Activated CD4-positive, alpha-beta T cell treated with anti-CD3 and anti-CD28 coated beads, Interleukin-2, amount 10 ng/mL, durations not matched to agents 7 days and 5 days (primary cell): ENCODE measurements around the gene WWTR1. TPM values are rescaled to one million over a fixed set of nuclear protein-coding genes. Genes with fewer than 3 reads are reported as not detected.

Experiments used
- CTCF ChIA-PET: fragments of 350-600 bp; sonication (Branson Sonifier 250); formaldehyde crosslinking; loops from one replicate; lab custom pipeline; 2021; ENCODE audit warnings: antibody characterized with exemption; lab: Charles Lee
- POLR2A ChIA-PET: fragments of 350-600 bp; sonication (Branson Sonifier 250); formaldehyde crosslinking; loops from one replicate; lab custom pipeline; 2021; ENCODE audit warnings: antibody characterized with exemption; lab: Charles Lee
- DNase-seq: peaks from one replicate; pipeline ENCODE4 v3.0.0-alpha.2; 2020
- H3K27ac Mint-ChIP-seq: one replicate; pipeline ENCODE4 v1.8.0; 2021; ENCODE audit warnings: mild to moderate bottlenecking, moderate library complexity, mixed read lengths
- H3K27me3 Mint-ChIP-seq: one replicate; pipeline ENCODE4 v1.8.0; 2021; ENCODE audit warnings: mixed read lengths
- H3K36me3 Mint-ChIP-seq: one replicate; pipeline ENCODE4 v1.8.0; 2021; ENCODE audit warnings: low read depth, mixed read lengths
- H3K4me1 Mint-ChIP-seq: one replicate; pipeline ENCODE4 v1.8.0; 2021; ENCODE audit warnings: mixed read lengths
- H3K4me3 Mint-ChIP-seq: one replicate; pipeline ENCODE4 v1.8.0; 2021; ENCODE audit warnings: mild to moderate bottlenecking, moderate library complexity, mixed read lengths
- H3K9me3 Mint-ChIP-seq: one replicate; pipeline ENCODE4 v1.8.0; 2021; ENCODE audit warnings: mixed read lengths
- total RNA-seq, 2 experiments: library from RNA; stranded (reverse); gene quantifications; one replicate each; pipeline ENCODE4 v1.2.3, GENCODE V29; 2021

The WWTR1 gene
- total RNA-seq: under 1 TPM; 0.27 to 0.77 TPM

DNA sequence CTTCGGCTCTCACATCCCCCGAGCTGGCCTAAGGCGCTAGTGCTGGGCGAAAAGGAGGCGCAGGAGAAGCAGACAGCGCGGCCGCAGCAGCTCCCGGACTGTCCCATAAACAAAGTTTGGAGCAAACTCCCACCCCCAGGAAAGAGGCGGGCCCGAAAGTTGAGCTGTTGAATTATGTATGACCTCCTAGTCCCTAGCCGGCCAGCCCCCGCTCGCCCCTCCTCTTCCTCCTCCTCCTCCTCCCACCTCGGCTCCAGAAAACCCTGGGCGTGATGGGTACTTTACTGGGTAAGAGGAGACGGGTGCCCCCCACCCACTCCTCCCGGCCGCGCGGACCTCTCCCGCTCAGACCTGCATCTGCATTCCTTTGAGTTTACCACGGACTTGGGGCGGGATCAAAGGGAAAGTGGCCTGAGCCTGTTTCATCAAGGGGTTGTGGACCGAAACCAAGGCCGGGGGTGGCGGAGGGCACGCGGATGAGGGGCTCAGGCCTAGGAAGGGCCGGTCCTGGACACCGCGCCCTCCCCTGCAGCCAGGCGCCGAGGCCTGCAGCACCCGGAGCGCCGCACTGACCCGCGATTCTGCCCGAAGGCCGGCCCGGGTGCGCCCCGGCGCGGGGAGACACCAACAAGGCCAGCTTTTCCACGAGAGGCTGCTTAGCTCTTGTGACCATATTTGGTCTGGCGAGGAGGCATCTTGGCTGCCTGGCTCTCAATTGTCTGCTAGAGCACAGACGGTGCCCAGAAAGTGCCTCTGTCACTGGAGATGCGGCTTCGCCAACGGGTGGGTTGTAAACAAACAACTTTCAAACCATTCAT lies at the start of gene WWTR1:
Gene WWTR1 (minus strand): TSS at position 100 of the 818 bp plus-strand sequence. CDS start 719 bp downstream, outside the sequence.
- peak; percentile 33 for DNase-seq
- no peaks in the 10 kb centered on the region for H3K36me3 Mint-ChIP-seq
- peak within 1 kb of the TSS; percentile 80 for H3K4me3 Mint-ChIP-seq
- peaks cover 15% of the 10 kb centered on the region for H3K4me1 Mint-ChIP-seq
- peaks cover 56% of the 10 kb centered on the region for H3K27me3 Mint-ChIP-seq
- H3K9me3 Mint-ChIP-seq: no peaks in the 10 kb centered on the region
- ChIA-PET POLR2A (interaction anchor here (0.5 to 1.1 kb wide), 2 partner anchors 89 to 602 kb away, joined by 3 to 5 read pairs; no protein-coding TSS in a partner anchor), CTCF (interaction anchor here (0.9 to 1.1 kb wide), 4 partner anchors 20 to 117 kb away, joined by 3 read pairs; no protein-coding TSS in a partner anchor)
- H3K27ac Mint-ChIP-seq: peak within 1 kb of the TSS; percentile 57

DNA sequence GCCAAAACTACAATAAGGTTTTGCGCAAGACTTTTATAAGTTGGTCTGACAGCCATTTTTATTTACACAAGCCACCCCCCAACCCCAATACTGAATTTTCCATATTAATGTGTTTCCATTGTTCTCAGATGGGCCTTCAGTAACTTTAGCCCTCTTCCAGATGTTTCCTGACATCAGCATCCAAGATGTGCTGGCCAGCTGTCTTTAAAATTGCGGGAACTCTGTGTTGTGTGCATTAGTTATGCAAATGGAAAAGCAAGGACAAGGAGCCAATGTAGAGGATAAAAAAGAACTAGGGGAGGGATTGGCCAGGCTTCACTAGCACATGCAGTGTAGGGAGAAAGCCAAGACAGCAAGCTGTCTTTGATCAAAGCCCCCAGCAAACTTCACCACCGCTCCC lies 49.1 kb upstream of the WWTR1 start:
- H3K27ac Mint-ChIP-seq: no peak overlapping the region
- POLR2A ChIA-PET: no interaction called here
- no peaks in the 10 kb centered on the region for H3K36me3 Mint-ChIP-seq
- peaks cover 2% of the 10 kb centered on the region for H3K9me3 Mint-ChIP-seq
- H3K4me1 Mint-ChIP-seq: peaks cover 3% of the 10 kb centered on the region
- DNase-seq: no peak
- CTCF ChIA-PET: interaction anchor here (1.1 to 1.3 kb wide), 2 partner anchors 11 to 138 kb away, joined by 3 read pairs; no protein-coding TSS in a partner anchor
- no peak overlapping the region for H3K4me3 Mint-ChIP-seq
- H3K27me3 Mint-ChIP-seq: peaks cover 2% of the 10 kb centered on the region

DNA sequence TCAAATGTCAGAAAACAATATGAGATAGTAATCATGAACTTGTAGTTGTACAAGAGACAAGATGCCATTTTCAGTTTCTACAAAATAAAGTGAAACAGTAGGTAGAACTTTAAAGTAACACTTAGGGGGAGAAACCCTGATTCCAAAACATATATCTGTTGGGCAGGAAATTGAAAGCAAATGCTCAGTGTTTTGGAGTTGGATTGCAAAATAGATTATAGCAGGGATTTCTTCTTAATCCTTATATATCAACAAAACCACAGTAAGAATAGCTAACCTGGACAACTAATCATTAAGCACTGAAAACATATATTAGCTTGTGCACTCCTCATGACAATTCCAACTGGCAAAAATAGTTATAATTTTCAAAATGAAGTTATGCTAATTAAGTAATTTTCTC lies 47.6 kb upstream of the WWTR1 start:
- peaks cover 2% of the 10 kb centered on the region for H3K27me3 Mint-ChIP-seq
- H3K9me3 Mint-ChIP-seq: peaks cover 3% of the 10 kb centered on the region

DNA sequence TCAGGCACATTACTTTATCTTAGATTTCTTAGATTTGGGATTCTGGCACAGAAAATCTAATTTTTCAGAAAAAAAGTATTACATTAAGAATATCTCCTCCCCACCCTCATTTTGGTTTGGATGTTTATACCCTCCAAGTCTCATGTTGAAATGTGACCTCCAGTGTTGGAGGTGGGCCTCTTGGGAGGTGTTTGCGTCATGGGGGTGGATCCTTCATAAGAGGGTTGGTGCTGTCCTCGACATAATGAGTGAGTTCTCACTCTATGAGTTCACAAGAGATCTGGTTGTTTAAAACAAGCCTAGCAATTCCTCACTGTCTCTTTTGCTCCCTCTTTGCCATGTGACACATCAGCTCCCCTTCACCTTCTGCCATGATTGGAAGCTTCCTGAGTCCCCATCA lies 45.6 kb upstream of the WWTR1 start:
- Mint-ChIP-seq H3K27me3 (peaks cover 2% of the 10 kb centered on the region), H3K9me3 (peaks cover 11% of the 10 kb centered on the region), H3K36me3 (peaks cover 4% of the 10 kb centered on the region), H3K4me1 (peaks cover 10% of the 10 kb centered on the region), H3K27ac (no peak overlapping the region), H3K4me3 (no peak overlapping the region)
- CTCF ChIA-PET: interaction anchor here (1.5 kb wide), 1 partner anchor 45 kb away, joined by 3 read pairs; the partner anchor contains the start of gene WWTR1
- no peak for DNase-seq
- POLR2A ChIA-PET: no interaction called here

More for the DNA sequence above, 47.6 kb upstream of the WWTR1 start:
- ChIA-PET CTCF (interaction anchor here (0.6 to 2.1 kb wide), 2 partner anchors 12 to 36 kb away, joined by 3 to 6 read pairs; no protein-coding TSS in a partner anchor), POLR2A (no interaction called here)
- peaks cover 10% of the 10 kb centered on the region for H3K4me1 Mint-ChIP-seq
- DNase-seq: no peak
- H3K27ac Mint-ChIP-seq: no peak overlapping the region
- peaks cover 2% of the 10 kb centered on the region for H3K36me3 Mint-ChIP-seq
- no peak overlapping the region for H3K4me3 Mint-ChIP-seq

DNA sequence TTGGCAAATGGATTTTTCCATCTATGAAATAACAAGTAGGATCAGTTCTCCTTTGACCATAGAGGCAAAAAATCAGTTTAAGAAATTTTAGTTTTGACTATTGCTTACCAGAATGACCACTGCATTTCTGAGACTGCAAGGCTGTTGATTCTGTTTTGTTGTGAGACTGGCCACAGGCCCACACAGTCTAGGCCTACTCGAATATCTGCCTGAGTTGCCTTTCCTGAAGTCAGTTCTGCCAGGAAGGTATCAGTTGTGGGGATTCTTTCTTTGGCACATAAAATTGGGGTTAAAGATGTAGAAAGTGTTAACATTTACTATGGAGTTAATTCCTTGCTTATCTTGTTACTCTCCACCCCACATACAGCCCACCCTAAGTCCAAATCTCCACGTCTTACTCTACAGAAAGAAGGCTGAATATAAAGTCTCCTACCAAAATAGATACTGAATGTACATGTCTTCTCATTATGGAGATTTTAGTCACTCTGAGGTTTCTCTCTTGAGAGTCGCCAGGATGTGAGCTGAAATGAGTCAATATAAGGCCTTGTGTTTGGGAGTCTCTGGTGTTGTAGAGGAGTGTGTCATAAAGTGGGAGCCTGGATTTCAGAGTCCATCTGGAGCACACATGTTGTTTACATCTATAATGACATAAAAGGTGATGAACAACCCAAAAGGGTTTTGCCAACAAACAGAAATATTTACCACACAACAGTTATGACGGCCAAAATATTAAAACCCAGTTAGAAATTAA lies 45.0 kb upstream of the WWTR1 start:
- Mint-ChIP-seq H3K4me3 (no peak overlapping the region), H3K27ac (no peak overlapping the region), H3K27me3 (no peaks in the 10 kb centered on the region), H3K9me3 (peaks cover 17% of the 10 kb centered on the region), H3K4me1 (peaks cover 10% of the 10 kb centered on the region), H3K36me3 (peaks cover 4% of the 10 kb centered on the region)
- DNase-seq: no peak
- ChIA-PET CTCF (no interaction called here), POLR2A (no interaction called here)

DNA sequence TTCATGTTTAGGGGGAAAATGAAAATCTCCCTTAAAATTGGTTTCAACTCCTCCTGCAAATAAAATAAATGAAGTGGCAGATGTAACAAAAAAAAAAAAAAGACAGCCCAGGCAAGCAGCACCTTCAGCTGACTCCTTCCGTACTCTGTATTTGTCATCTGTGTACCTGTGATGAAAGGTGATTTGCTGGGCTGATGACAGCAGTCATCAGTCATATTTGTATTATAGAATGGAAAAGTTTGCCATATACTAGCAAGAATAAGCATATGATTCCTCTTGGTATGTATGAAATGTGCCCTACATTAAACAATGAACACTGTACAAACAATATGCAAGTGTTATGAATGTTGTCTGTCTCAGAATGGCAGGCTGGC lies 44.1 kb upstream of the WWTR1 start:
- H3K4me3 Mint-ChIP-seq: peak overlapping the region; percentile 66
- peaks cover 4% of the 10 kb centered on the region for H3K36me3 Mint-ChIP-seq
- peak overlapping the region; percentile 86 for H3K27ac Mint-ChIP-seq
- CTCF ChIA-PET: no interaction called here
- H3K9me3 Mint-ChIP-seq: peaks cover 23% of the 10 kb centered on the region
- no peaks in the 10 kb centered on the region for H3K27me3 Mint-ChIP-seq
- POLR2A ChIA-PET: interaction anchor here (0.6 kb wide), 2 partner anchors 125 to 264 kb away, joined by 3 read pairs; no protein-coding TSS in a partner anchor
- H3K4me1 Mint-ChIP-seq: peaks cover 10% of the 10 kb centered on the region
- no peak for DNase-seq

DNA sequence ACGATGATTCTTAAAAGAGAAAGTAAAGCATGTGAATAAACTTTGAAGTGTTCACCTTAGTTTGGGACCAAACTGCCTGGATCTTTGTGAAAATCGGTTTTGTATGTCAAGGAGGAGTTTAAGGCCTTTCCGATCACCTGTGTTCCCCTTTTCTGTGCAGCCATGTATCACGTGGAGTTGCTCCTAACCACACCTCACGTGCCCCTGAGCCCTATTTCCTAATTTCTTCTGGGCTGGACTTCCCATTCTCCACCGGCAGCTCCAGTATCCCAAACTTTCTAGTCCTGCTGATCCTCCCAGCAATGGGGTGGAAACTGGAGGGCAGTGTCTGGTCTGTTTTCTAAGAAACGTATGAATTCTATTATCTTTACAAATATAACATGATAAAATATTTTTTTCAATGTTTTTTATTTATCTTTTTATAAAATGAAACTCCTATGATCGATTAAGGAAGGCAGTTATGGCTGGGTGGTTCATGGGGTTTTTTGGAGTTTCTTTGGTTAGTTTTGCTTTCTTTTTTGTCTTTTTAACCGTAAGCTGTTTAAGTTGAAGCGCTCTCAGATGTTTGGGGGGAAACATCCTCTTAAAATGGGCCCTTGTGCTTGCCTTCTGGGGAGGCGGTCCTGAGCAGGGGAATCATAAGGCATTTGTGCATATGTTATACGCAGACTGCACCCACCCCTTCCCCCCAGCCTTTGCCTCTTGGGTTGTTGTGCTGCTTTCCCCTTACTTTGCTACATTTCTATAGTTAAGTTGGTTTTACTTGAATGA lies 43.6 kb upstream of the WWTR1 start:
- DNase-seq: no peak
- Mint-ChIP-seq H3K9me3 (peaks cover 23% of the 10 kb centered on the region), H3K4me3 (peak overlapping the region; percentile 66), H3K36me3 (peaks cover 4% of the 10 kb centered on the region), H3K4me1 (peaks cover 10% of the 10 kb centered on the region), H3K27me3 (no peaks in the 10 kb centered on the region), H3K27ac (peak overlapping the region; percentile 86)
- ChIA-PET CTCF (no interaction called here), POLR2A (interaction anchor here (0.6 kb wide), 1 partner anchor 264 kb away, joined by 3 read pairs; no protein-coding TSS in a partner anchor)

DNA sequence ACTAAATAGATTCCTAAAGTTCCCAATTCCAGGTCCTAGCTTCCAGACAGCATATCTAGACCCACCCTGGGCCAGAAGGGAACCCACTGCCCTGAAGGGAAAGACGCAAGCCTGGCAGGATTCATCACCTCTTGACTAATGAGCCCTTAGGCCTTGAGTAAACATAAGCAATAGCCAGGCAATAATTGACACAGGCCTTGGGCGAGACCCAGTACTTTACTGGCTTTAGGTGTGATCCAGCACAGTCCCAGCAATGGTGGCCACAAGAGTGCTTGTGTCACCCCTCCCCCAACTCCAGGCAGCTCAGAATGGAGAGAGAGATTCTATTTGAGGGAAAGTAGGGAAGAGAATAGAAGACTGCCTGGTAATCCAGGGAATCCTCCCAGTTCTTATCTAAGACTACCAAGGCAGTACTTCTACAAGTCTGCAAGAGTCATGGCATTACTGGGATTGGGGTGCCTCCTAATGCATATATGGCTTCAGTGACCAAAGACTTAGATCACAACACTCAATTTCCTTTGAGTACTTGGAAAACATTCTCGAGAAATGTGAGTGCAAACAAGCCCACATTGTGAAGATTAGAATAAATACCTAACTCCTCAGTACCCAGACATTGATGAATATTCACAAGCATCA lies 30.4 kb upstream of the WWTR1 start:
- Mint-ChIP-seq H3K36me3 (no peaks in the 10 kb centered on the region), H3K27me3 (peaks cover 9% of the 10 kb centered on the region)

DNA sequence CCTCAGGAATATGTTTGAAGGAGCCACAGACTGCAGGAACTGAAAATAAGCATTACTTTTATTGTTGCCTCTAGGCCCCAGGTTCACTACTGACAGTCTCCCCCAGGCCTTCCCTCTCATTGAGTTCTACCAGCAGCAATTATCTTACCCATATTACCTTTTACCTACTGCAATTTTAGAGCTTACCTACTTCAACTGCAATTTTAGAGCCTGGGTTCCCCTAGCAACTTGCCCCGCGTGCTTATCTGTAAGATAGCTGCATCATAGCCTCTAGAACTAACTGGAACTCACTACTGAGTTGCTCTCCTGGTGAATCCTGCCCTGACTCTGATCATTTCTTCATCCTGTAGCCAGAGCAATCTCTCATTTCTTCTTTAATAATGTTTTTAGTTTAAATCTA lies 29.2 kb upstream of the WWTR1 start:
- H3K4me3 Mint-ChIP-seq: no peak overlapping the region
- H3K27me3 Mint-ChIP-seq: peaks cover 9% of the 10 kb centered on the region
- CTCF ChIA-PET: no interaction called here
- no peaks in the 10 kb centered on the region for H3K4me1 Mint-ChIP-seq
- no peaks in the 10 kb centered on the region for H3K36me3 Mint-ChIP-seq
- H3K27ac Mint-ChIP-seq: no peak overlapping the region
- POLR2A ChIA-PET: no interaction called here
- DNase-seq: no peak
- no peaks in the 10 kb centered on the region for H3K9me3 Mint-ChIP-seq

More for the DNA sequence above, 30.4 kb upstream of the WWTR1 start:
- Mint-ChIP-seq H3K27ac (no peak overlapping the region), H3K4me1 (no peaks in the 10 kb centered on the region), H3K9me3 (no peaks in the 10 kb centered on the region), H3K4me3 (no peak overlapping the region)
- ChIA-PET CTCF (interaction anchor here (0.8 kb wide), 1 partner anchor 11 kb away, joined by 3 read pairs; no protein-coding TSS in a partner anchor), POLR2A (no interaction called here)
- DNase-seq: no peak

DNA sequence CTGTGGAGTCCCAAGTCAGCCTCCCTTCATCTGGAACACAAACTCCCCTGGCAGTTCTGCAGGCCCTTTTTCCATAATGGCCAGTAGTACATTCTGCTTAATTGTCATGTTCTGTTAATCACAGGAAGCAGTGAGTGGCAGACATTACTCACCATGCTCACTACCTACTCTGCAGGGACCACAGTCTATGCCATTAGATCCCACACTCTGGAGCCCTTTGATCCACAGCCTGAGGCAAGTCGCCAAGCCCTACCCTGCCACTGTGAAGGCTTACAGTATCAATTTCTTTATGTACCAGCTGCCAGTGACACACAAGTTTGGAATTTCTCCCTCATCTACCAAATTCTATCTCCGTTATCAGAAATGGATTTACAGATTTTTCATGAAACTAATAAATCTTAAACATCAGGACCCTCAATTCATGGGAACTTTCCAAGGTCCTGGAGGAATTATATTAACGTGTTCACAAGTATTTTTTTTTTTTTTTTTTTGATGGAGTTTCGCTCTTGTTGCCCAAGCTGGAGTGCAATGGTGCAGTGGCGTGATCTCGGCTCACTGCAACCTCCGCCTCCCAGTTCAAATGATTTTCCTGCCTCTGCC lies 20.6 kb upstream of the WWTR1 start:
- Mint-ChIP-seq H3K9me3 (peaks cover 4% of the 10 kb centered on the region), H3K27me3 (peaks cover 3% of the 10 kb centered on the region), H3K4me1 (peaks cover 2% of the 10 kb centered on the region), H3K27ac (no peak overlapping the region), H3K4me3 (no peak overlapping the region), H3K36me3 (no peaks in the 10 kb centered on the region)
- DNase-seq: no peak
- ChIA-PET CTCF (interaction anchor here (0.6 kb wide), 1 partner anchor 774 kb away, joined by 4 read pairs; no protein-coding TSS in a partner anchor), POLR2A (no interaction called here)

DNA sequence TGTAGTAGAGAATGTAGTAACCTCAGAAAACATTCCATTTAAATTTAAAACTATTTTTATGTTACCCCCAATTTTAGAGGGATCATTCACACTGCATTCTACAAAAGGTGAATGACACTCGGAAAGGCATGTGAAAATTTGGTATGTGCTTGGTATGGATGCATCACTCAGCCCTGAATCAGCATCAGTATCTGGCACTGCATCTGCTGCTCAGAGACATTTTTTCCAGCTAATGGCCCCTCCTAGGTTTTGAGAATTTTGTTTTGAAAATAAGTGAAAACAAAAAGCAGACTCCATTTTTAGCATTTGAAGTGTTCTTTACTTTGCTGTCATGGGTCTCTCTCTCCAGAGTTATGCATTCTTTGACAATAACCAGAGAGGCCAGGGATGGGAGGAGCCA lies 15.6 kb upstream of the WWTR1 start:
- H3K9me3 Mint-ChIP-seq: no peaks in the 10 kb centered on the region
- H3K27me3 Mint-ChIP-seq: peaks cover 3% of the 10 kb centered on the region
- no peak overlapping the region for H3K4me3 Mint-ChIP-seq
- no peak for DNase-seq
- CTCF ChIA-PET: no interaction called here
- POLR2A ChIA-PET: no interaction called here
- H3K36me3 Mint-ChIP-seq: no peaks in the 10 kb centered on the region
- no peaks in the 10 kb centered on the region for H3K4me1 Mint-ChIP-seq
- H3K27ac Mint-ChIP-seq: no peak overlapping the region
